SH-SY5Y (cell line): ENCODE results near the gene CCNB2.

Experiments
- GATA2 ChIP-seq: IDR thresholded peaks from 2 replicates; pipeline ENCODE4 v1.6.1; 2011; ENCODE audit warnings: mild to moderate bottlenecking, low read depth, low read length
- GATA3 ChIP-seq: IDR thresholded peaks from 2 replicates; pipeline ENCODE4 v1.6.1; 2011; ENCODE audit warnings: low read depth, mild to moderate bottlenecking, low read length, moderate library complexity

DNA sequence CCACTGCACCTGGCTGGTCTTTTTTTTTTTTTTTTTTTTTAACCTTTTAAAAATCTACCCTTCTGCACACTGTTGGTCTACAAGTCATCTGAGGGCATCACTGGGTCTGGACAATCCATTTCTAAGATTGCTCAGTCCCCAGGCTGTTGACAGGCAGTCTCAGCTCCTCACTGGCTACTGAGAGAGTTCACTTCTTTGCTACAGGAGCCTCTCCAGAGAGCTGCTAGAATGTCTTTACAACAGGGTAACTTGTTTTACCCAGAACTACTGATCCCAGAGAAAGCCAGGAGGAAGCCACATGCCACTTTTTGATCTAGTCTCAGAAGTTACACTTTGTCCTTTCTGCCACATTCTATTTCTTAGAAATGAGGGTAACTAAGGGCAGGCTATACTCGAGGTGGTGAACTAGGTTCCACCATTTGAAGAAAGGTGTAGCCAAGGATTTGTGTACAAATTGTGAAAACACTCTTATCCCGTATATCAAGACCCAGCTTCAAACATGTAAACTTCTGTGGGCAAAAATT is 5.7 kb upstream of the CCNB2 start:
- TF ChIP-seq GATA2, result no peak
- no peak for TF ChIP-seq GATA3
